ENCODE measurements around the gene THPO. TPM values are rescaled to one million over a fixed set of nuclear protein-coding genes. Genes with fewer than 3 reads are reported as not detected.
A peak's percentile ranks its signal among the peaks of the same experiment; 100 is the strongest.

Gene THPO
- total and polyA plus RNA-seq, 9 donors, result 0.89 to 2.8 (median 2.1) TPM

DNA sequence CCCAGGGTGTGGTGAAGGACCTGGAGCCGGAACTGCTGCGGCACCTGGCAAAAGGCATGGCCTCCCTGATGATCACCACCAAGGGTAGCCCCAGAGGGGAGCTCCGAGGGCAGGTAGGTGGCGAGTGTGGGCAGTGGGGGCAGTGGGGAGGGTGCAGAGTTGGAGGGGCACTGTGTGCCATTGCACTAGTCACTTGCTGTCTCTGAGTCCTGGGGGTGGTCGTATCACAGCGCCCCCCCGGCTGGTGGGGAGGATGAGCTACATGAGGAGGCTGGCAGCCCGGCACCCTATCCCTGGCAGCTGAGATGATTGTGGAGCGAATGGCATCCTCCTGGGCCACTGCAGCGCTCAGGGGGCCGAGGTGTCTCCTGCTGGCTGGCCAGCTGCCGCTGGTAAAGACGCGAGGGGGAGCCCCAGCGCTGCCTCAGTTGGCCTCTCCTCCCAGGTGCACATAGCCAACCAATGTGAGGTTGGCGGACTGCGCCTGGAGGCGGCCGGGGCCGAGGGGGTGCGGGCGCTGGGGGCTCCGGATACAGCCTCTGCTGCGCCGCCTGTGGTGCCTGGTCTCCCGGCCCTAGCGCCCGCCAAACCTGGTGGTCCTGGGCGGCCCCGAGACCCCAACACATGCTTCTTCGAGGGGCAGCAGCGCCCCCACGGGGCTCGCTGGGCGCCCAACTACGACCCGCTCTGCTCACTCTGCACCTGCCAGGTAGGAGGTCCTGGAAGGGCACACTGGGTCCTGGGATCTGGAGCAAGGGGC is 8.2 kb upstream of the THPO start:
- no peak overlapping the region for H3K27ac ChIP-seq (ENCODE audit: low read length)
- peaks cover 8% of the 10 kb centered on the region for H3K4me1 ChIP-seq (ENCODE audit: control insufficient read depth, insufficient read depth, low read length)
- no peak overlapping the region for H3K4me3 ChIP-seq (ENCODE audit: low read length)
- DNase-seq, result no peak
- WGBS (ENCODE audit: insufficient coverage), result 48% methylated on average over 29 of the region's 37 CpGs
- H3K27me3 ChIP-seq (ENCODE audit: control insufficient read depth, insufficient read depth, low read length), result peaks cover 10% of the 10 kb centered on the region
- no peaks in the 10 kb centered on the region for H3K9me3 ChIP-seq (replicated peaks; ENCODE audit: control insufficient read depth, low read depth, low read length)
- H3K36me3 ChIP-seq (ENCODE audit: control insufficient read depth, insufficient read depth, low read length), result peaks cover 61% of the 10 kb centered on the region

DNA sequence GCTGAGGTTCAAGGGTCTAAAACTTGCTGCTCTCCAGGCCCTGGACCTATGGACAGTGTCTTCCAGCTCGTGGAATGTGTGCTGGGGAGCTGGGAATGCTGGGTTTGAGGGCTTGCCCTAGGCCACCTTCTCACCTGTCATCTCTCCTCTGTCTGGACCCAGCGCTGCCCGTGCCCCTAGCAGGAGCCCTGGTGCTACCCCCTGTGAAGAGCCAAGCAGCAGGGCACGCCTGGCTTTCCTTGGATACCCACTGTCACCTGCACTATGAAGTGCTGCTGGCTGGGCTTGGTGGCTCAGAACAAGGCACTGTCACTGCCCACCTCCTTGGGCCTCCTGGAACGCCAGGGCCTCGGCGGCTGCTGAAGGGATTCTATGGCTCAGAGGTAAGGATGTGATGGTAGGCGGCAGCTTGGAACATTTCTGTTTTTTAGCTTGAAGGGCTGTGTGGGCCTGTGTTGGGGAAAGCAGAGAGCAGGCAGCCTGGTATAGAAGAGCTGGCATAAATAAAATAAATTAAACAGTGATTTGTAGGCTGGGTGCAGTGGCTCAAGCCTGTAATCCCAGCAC is 6.9 kb upstream of the THPO start:
- Histone ChIP-seq H3K27me3 (ENCODE audit: control insufficient read depth, insufficient read depth, low read length) (peaks cover 16% of the 10 kb centered on the region), H3K36me3 (ENCODE audit: control insufficient read depth, insufficient read depth, low read length) (peaks cover 61% of the 10 kb centered on the region), H3K4me1 (ENCODE audit: control insufficient read depth, insufficient read depth, low read length) (peaks cover 14% of the 10 kb centered on the region), H3K27ac (ENCODE audit: low read length) (no peak overlapping the region), H3K4me3 (ENCODE audit: low read length) (no peak overlapping the region), H3K9me3 (replicated peaks; ENCODE audit: control insufficient read depth, low read depth, low read length) (no peaks in the 10 kb centered on the region)
- WGBS (ENCODE audit: insufficient coverage), result 82% methylated on average over 7 of the region's 8 CpGs
- no peak for DNase-seq

DNA sequence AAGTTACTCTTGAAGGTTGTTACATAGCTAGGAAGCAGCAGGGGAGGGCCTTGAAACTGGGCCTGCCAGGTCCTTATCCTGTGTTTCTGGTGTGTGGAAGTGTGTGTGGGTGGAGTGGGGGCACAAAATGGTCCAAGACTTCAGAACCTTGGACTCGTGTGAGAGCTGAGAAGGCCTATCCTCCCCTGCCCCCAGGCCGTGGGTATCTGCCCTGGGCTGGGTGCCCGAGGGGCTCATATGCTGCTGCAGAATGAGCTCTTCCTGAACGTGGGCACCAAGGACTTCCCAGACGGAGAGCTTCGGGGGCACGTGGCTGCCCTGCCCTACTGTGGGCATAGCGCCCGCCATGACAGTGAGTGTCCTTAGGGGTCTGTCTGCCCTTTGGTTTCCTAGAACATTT is 6.3 kb upstream of the THPO start:
- peaks cover 58% of the 10 kb centered on the region for H3K36me3 ChIP-seq (ENCODE audit: control insufficient read depth, insufficient read depth, low read length)
- no peak overlapping the region for H3K27ac ChIP-seq (ENCODE audit: low read length)
- H3K4me1 ChIP-seq (ENCODE audit: control insufficient read depth, insufficient read depth, low read length), result peaks cover 17% of the 10 kb centered on the region
- no peaks in the 10 kb centered on the region for H3K9me3 ChIP-seq (replicated peaks; ENCODE audit: control insufficient read depth, low read depth, low read length)
- no peak overlapping the region for H3K4me3 ChIP-seq (ENCODE audit: low read length)
- 78% methylated on average over 9 of the region's 9 CpGs for WGBS (ENCODE audit: insufficient coverage)
- no peak for DNase-seq
- peaks cover 16% of the 10 kb centered on the region for H3K27me3 ChIP-seq (ENCODE audit: control insufficient read depth, insufficient read depth, low read length)

DNA sequence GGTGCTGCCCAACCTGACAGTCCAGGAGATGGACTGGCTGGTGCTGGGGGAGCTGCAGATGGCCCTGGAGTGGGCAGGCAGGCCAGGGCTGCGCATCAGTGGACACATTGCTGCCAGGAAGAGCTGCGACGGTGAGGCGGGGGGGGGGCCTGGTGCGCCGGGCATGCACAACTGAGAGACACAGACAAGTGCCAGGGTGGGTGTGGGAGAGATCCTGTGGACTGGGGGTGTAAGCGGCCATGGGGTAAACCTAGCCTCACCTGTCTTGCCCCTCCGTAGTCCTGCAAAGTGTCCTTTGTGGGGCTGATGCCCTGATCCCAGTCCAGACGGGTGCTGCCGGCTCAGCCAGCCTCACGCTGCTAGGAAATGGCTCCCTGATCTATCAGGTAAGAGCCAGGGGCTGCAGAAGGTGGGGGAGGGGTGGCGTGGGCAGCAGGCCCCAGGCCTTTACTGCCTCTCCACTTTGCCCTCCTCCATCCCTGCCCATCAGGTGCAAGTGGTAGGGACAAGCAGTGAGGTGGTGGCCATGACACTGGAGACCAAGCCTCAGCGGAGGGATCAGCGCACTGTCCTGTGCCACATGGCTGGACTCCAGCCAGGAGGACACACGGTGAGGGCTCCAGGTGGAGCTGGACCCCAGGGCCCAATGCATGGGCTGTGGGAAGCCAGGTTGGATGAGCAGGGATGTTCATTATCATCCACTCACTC is 5.2 kb upstream of the THPO start:
- peaks cover 49% of the 10 kb centered on the region for H3K36me3 ChIP-seq (ENCODE audit: control insufficient read depth, insufficient read depth, low read length)
- DNase-seq, result no peak
- no peak overlapping the region for H3K4me3 ChIP-seq (ENCODE audit: low read length)
- 86% methylated on average over 8 of the region's 15 CpGs for WGBS (ENCODE audit: insufficient coverage)
- no peak overlapping the region for H3K27ac ChIP-seq (ENCODE audit: low read length)
- H3K9me3 ChIP-seq (replicated peaks; ENCODE audit: control insufficient read depth, low read depth, low read length), result no peaks in the 10 kb centered on the region
- H3K27me3 ChIP-seq (ENCODE audit: control insufficient read depth, insufficient read depth, low read length), result peaks cover 16% of the 10 kb centered on the region
- peaks cover 28% of the 10 kb centered on the region for H3K4me1 ChIP-seq (ENCODE audit: control insufficient read depth, insufficient read depth, low read length)

DNA sequence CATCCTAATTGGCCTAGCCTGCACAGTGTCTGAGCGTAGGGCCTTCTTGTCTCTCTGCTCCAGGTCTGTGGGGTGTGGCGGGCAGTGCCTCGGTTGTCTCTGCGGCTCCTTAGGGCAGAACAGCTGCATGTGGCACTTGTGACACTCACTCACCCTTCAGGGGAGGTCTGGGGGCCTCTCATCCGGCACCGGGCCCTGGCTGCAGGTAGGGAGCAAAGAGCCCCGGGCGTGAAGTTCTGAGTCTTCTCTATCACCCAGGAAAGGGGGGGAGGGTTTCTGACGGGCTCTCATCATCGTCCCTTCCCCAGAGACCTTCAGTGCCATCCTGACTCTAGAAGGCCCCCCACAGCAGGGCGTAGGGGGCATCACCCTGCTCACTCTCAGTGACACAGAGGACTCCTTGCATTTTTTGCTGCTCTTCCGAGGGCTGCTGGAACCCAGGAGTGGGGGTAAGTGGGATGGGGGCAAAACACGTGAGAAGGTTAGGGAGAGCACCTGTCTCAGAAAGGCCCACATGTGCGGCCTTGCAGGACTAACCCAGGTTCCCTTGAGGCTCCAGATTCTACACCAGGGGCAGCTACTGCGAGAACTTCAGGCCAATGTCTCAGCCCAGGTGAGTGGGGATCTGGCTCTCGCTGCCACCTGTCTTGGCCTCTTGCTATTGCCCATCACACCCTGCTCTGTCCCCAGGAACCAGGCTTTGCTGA is 4.5 kb upstream of the THPO start:
- WGBS (ENCODE audit: insufficient coverage), result 88% methylated on average over 6 of the region's 16 CpGs
- Histone ChIP-seq H3K9me3 (replicated peaks; ENCODE audit: control insufficient read depth, low read depth, low read length) (no peaks in the 10 kb centered on the region), H3K27ac (ENCODE audit: low read length) (no peak overlapping the region), H3K4me1 (ENCODE audit: control insufficient read depth, insufficient read depth, low read length) (peaks cover 35% of the 10 kb centered on the region), H3K27me3 (ENCODE audit: control insufficient read depth, insufficient read depth, low read length) (peaks cover 17% of the 10 kb centered on the region), H3K36me3 (ENCODE audit: control insufficient read depth, insufficient read depth, low read length) (peaks cover 43% of the 10 kb centered on the region), H3K4me3 (ENCODE audit: low read length) (no peak overlapping the region)
- no peak for DNase-seq

DNA sequence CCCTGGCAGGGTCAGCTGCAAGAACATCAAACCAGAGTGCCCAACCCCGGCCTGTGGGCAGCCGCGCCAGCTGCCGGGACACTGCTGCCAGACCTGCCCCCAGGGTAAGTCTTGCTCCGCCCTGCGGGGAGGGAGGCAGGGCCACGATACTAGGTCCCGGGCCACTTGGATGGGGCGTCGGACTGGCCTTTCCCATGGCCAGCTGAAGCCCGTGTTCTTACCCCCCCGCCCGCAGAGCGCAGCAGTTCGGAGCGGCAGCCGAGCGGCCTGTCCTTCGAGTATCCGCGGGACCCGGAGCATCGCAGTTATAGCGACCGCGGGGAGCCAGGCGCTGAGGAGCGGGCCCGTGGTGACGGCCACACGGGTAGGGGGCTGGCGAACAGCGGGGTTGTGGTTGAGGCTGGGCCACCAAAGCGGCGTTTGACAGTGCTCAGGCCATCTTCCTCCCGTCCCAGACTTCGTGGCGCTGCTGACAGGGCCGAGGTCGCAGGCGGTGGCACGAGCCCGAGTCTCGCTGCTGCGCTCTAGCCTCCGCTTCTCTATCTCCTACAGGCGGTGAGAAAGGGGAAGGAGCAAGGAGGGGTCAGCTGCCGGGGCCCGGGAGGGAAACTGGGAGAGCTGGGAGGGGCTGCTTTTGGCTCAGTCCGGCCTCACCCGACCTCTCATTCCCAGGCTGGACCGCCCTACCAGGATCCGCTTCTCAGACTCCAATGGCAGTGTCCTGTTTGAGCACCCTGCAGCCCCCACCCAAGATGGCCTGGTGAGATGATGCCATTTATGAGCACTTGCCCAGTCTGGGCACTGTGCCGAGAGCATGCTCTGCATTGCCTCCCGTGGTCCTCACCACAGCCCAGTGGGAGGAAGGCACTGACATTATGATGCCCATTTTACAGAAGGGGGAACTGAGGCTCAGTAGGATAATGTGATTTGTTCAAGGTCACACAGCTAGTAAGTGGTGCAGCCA is 3.5 kb upstream of the THPO start:
- no peak for DNase-seq
- H3K27ac ChIP-seq (ENCODE audit: low read length), result no peak overlapping the region
- H3K27me3 ChIP-seq (ENCODE audit: control insufficient read depth, insufficient read depth, low read length), result peaks cover 19% of the 10 kb centered on the region
- 16% methylated on average over 33 of the region's 55 CpGs for WGBS (ENCODE audit: insufficient coverage)
- no peaks in the 10 kb centered on the region for H3K9me3 ChIP-seq (replicated peaks; ENCODE audit: control insufficient read depth, low read depth, low read length)
- peaks cover 39% of the 10 kb centered on the region for H3K4me1 ChIP-seq (ENCODE audit: control insufficient read depth, insufficient read depth, low read length)
- H3K36me3 ChIP-seq (ENCODE audit: control insufficient read depth, insufficient read depth, low read length), result peaks cover 33% of the 10 kb centered on the region
- H3K4me3 ChIP-seq (ENCODE audit: low read length), result peak overlapping the region; percentile 37

DNA sequence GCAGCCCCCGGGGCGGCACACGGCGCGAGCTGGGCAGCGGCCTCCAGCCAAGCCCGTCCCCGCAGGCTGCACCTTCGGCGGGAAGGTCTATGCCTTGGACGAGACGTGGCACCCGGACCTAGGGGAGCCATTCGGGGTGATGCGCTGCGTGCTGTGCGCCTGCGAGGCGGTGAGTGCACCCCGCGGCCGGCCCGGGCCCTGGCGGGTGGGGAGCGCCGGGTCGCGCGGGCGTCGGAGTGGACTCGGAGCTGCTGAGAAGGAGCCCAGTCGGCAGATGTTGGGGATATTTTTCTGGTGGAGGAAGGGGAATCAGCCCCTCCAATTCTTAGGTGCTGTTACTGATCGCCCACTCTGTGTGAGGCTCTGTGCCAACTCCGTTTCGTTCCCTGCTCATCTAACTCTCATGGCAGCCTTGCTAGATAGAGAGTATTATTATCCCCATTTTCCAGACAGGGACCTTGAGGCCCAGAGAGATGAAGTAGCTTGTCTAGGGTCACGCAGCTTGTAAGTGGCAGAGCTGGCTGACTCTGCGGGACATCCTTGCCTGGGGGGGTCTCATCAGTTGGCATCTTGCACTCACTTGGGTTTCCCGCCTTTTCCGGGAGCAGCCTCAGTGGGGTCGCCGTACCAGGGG is 2.7 kb upstream of the THPO start:
- H3K9me3 ChIP-seq (replicated peaks; ENCODE audit: control insufficient read depth, low read depth, low read length), result no peaks in the 10 kb centered on the region
- H3K27me3 ChIP-seq (ENCODE audit: control insufficient read depth, insufficient read depth, low read length), result peaks cover 21% of the 10 kb centered on the region
- peak overlapping the region; percentile 37 for H3K4me3 ChIP-seq (ENCODE audit: low read length)
- H3K4me1 ChIP-seq (ENCODE audit: control insufficient read depth, insufficient read depth, low read length), result peaks cover 39% of the 10 kb centered on the region
- no peak for DNase-seq
- WGBS (ENCODE audit: insufficient coverage), result 4% methylated on average over 36 of the region's 42 CpGs
- peaks cover 26% of the 10 kb centered on the region for H3K36me3 ChIP-seq (ENCODE audit: control insufficient read depth, insufficient read depth, low read length)
- no peak overlapping the region for H3K27ac ChIP-seq (ENCODE audit: low read length)

DNA sequence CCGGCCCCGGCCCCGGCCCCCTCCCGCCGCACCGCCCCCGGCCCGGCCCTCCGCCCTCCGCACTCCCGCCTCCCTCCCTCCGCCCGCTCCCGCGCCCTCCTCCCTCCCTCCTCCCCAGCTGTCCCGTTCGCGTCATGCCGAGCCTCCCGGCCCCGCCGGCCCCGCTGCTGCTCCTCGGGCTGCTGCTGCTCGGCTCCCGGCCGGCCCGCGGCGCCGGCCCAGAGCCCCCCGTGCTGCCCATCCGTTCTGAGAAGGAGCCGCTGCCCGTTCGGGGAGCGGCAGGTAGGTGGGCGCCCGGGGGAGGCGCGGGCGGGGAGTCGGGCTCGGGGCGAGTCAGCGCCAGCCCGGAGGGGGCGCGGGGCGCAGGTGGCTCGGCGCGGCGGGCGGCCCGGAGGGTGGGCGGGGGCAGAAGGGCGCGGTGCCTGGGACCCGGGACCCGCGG is 2.2 kb upstream of the THPO start:
- Histone ChIP-seq H3K4me1 (ENCODE audit: control insufficient read depth, insufficient read depth, low read length) (peaks cover 39% of the 10 kb centered on the region), H3K27ac (ENCODE audit: low read length) (no peak overlapping the region), H3K9me3 (replicated peaks; ENCODE audit: control insufficient read depth, low read depth, low read length) (no peaks in the 10 kb centered on the region), H3K4me3 (ENCODE audit: low read length) (peak overlapping the region; percentile 24), H3K36me3 (ENCODE audit: control insufficient read depth, insufficient read depth, low read length) (peaks cover 24% of the 10 kb centered on the region), H3K27me3 (ENCODE audit: control insufficient read depth, insufficient read depth, low read length) (peaks cover 21% of the 10 kb centered on the region)
- WGBS (ENCODE audit: insufficient coverage), result under 1% methylated on average over 53 of the region's 62 CpGs
- DNase-seq, result peak; percentile 90
